Endodermal cell (in vitro differentiated cells): ENCODE measurements around the gene FILIP1. TPM values are rescaled to one million over a fixed set of nuclear protein-coding genes. Genes with fewer than 3 reads are reported as not detected.

Experiments used
- DNase-seq: peaks from one replicate; pipeline ENCODE4 v3.0.0-alpha.2; 2017
- H3K27ac ChIP-seq: 2 replicates; pipeline ENCODE4 v1.5.1; 2013; ENCODE audit warnings: mild to moderate bottlenecking, low read depth, low read length, moderate library complexity
- H3K27me3 ChIP-seq: 2 replicates; pipeline ENCODE4 v1.6.1; 2013; ENCODE audit warnings: mild to moderate bottlenecking, low read length, moderate library complexity; ENCODE audit not compliant: insufficient read depth, control insufficient read depth, poor library complexity, severe bottlenecking
- H3K36me3 ChIP-seq: 2 replicates; pipeline ENCODE4 v1.7.0; 2013; ENCODE audit warnings: mild to moderate bottlenecking, low read length, moderate library complexity; ENCODE audit not compliant: control insufficient read depth, insufficient read depth
- H3K4me1 ChIP-seq: one replicate; pipeline ENCODE4 v1.7.0; 2013; ENCODE audit warnings: low read length; ENCODE audit not compliant: control insufficient read depth, insufficient read depth
- H3K4me3 ChIP-seq: 2 replicates; pipeline ENCODE4 v1.5.1; 2013; ENCODE audit warnings: mild to moderate bottlenecking, low read length, moderate library complexity
- H3K9ac ChIP-seq: 2 replicates; pipeline ENCODE4 v1.6.1; 2013; ENCODE audit warnings: mild to moderate bottlenecking, low read length, moderate library complexity; ENCODE audit not compliant: poor library complexity, severe bottlenecking; ENCODE audit errors: extremely low read depth
- H3K9me3 ChIP-seq: 2 replicates; pipeline ENCODE4 v1.6.1; 2013; ENCODE audit warnings: mild to moderate bottlenecking, low read length, moderate library complexity; ENCODE audit not compliant: control insufficient read depth
- H3K27ac Mint-ChIP-seq: 2 replicates; pipeline ENCODE4 v1.8.0; 2020; ENCODE audit warnings: mixed read lengths
- H3K27me3 Mint-ChIP-seq: 2 replicates; pipeline ENCODE4 v1.8.0; 2021; ENCODE audit warnings: mild to moderate bottlenecking, mixed read lengths; ENCODE audit not compliant: insufficient read depth
- H3K36me3 Mint-ChIP-seq: 2 replicates; pipeline ENCODE4 v1.8.0; 2020; ENCODE audit warnings: low read depth, mixed read lengths
- H3K4me1 Mint-ChIP-seq: 2 replicates; pipeline ENCODE4 v1.8.0; 2020; ENCODE audit warnings: mixed read lengths
- H3K4me3 Mint-ChIP-seq: 2 replicates; pipeline ENCODE4 v1.8.0; 2020; ENCODE audit warnings: mild to moderate bottlenecking, moderate library complexity, mixed read lengths
- H3K9me3 Mint-ChIP-seq: 2 replicates; pipeline ENCODE4 v1.8.0; 2020; ENCODE audit warnings: mild to moderate bottlenecking, mixed read lengths
- CTCF ChIP-seq: fragments of 200-600 bp; sonication (generic); conservative IDR thresholded peaks from 2 replicates; pipeline ENCODE4 v1.5.0; 2021; ENCODE audit warnings: antibody characterized with exemption, mild to moderate bottlenecking
- WGBS, 2 experiments: methylation state at CpG; one replicate each; pipeline versions ENCODE4 v1.1.5 to v1.1.7; 2013; ENCODE audit warnings: missing lambda C conversion rate in 2 of 2, mixed read lengths in 1 of 2; ENCODE audit not compliant: insufficient coverage in 1 of 2, insufficient read length in 1 of 2; 5-methylcytosine and 5-hydroxymethylcytosine counted together
- total RNA-seq, 2 donors: library from RNA; stranded (reverse); fragmentation: NEBNext Ultra II Directional in 1 of 2; extraction: Animal tissue kit (Norgen Biotek cat#: 25700) in 1 of 2; gene quantifications; 2 replicates in 1 of 2; 3 replicates in 1 of 2; pipeline ENCODE4 v1.2.1, GENCODE V29; 2021

Gene FILIP1
- total RNA-seq, 2 donors from 2014 or later = 0.35 TPM

GRCh38 chr6:75403563-75404080 lies 90.0 kb downstream of the FILIP1 start:
- no peak for DNase-seq
- Histone ChIP-seq H3K9me3 (peaks cover 1% of the 10 kb centered on the region), H3K36me3 (no peaks in the 10 kb centered on the region), H3K27ac (no peak overlapping the region), H3K4me3 (no peak overlapping the region), H3K4me1 (no peaks in the 10 kb centered on the region), H3K27me3 (no peaks in the 10 kb centered on the region), H3K9ac (no peak overlapping the region)
- WGBS, 2 experiments = 92 to 100% methylated on average over 1 to 3 of the region's 3 CpGs
- Mint-ChIP-seq H3K4me1 (peaks cover 21% of the 10 kb centered on the region), H3K27me3 (no peaks in the 10 kb centered on the region), H3K4me3 (no peak overlapping the region), H3K36me3 (no peaks in the 10 kb centered on the region), H3K9me3 (no peaks in the 10 kb centered on the region), H3K27ac (no peak overlapping the region)
- TF ChIP-seq CTCF = no peak

- no peaks in the 10 kb centered on the region for H3K9me3 Mint-ChIP-seq
- Histone ChIP-seq H3K27me3 (no peaks in the 10 kb centered on the region), H3K36me3 (no peaks in the 10 kb centered on the region), H3K9ac (no peak overlapping the region), H3K9me3 (no peaks in the 10 kb centered on the region), H3K4me3 (no peak overlapping the region), H3K27ac (no peak overlapping the region), H3K4me1 (peaks cover 10% of the 10 kb centered on the region)
- no peak overlapping the region for H3K4me3 Mint-ChIP-seq
- no peaks in the 10 kb centered on the region for H3K36me3 Mint-ChIP-seq
- no peak overlapping the region for H3K27ac Mint-ChIP-seq
- peaks cover 32% of the 10 kb centered on the region for H3K4me1 Mint-ChIP-seq
- DNase-seq = no peak
- WGBS, 2 experiments = 88 to 92% methylated on average over 2 to 3 of the region's 3 CpGs
- no peaks in the 10 kb centered on the region for H3K27me3 Mint-ChIP-seq
- no peak for TF ChIP-seq CTCF
These were observed 91.3 kb downstream of the FILIP1 start for GRCh38 chr6:75402296-75402695.

- H3K4me1 ChIP-seq = peaks cover 23% of the 10 kb centered on the region
- Mint-ChIP-seq H3K9me3 (no peaks in the 10 kb centered on the region), H3K36me3 (no peaks in the 10 kb centered on the region), H3K4me3 (no peak overlapping the region), H3K4me1 (peaks cover 42% of the 10 kb centered on the region), H3K27ac (no peak overlapping the region), H3K27me3 (no peaks in the 10 kb centered on the region)
- no peak overlapping the region for H3K9ac ChIP-seq
- peak overlapping the region; percentile 38 for H3K4me3 ChIP-seq
- H3K36me3 ChIP-seq = no peaks in the 10 kb centered on the region
- DNase-seq = no peak
- TF ChIP-seq CTCF = no peak
- peaks cover 1% of the 10 kb centered on the region for H3K9me3 ChIP-seq
- H3K27me3 ChIP-seq = no peaks in the 10 kb centered on the region
- WGBS, 2 experiments = 87 to 91% methylated on average over 3 to 4 of the region's 4 CpGs
- H3K27ac ChIP-seq = no peak overlapping the region
These were observed 95.7 kb downstream of the FILIP1 start for GRCh38 chr6:75397656-75398465.
